GM21423 (cell line): ENCODE results near the gene CTU2.

Experiments used
- ATAC-seq: cut with Tn5 transposase; IDR thresholded peaks from one replicate; pipeline ENCODE4 v1.9.1; 2021; ENCODE audit warnings: mild to moderate bottlenecking, moderate library complexity; ENCODE audit not compliant: unreplicated experiment

Gene CTU2

GRCh38 chr16:88696441-88696840 lies 9.9 kb upstream of the CTU2 start:
- no peak for ATAC-seq

- no peak for ATAC-seq
Observed at GRCh38 chr16:88697116-88697830, 9.0 kb upstream of the CTU2 start.

DNA sequence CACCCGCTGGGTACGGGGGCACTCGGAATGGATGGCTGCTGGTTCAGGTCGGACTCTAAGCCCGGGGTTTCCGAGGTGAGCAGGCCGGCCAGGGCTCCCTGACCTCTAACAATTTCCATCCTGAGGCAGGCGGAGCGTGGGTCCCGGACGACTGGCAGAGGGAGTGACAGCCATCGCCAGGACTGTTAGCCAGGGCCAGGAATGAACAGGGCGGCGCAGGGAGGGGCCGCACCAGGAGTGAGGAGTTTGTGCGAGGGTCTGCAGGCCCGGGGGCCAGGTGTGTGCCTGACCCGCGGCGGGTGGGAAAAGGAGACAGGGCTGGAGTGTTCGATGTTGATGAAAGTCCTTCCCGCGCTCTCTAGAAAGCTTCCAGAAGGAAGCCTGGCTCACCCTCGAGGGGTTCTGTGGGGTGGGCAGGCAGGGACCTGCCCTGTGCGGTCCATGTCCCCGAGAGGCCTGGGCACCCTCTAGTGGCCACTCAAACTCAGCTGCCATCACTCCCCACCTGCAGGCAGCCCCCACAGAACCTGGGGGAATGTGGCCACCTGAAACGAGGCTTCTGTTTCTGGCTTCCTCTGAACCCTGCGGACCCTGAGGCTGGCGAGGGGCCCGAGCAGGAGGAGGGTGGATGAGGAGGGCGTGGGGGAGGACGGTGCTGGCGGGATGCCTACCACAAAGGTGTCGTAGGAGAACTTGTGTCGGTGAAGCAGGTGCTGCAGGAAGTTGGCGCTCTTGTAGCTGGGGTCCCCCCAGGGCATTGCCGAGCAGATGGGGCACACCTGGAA lies 8.3 kb upstream of the CTU2 start:
- ATAC-seq = no peak

DNA sequence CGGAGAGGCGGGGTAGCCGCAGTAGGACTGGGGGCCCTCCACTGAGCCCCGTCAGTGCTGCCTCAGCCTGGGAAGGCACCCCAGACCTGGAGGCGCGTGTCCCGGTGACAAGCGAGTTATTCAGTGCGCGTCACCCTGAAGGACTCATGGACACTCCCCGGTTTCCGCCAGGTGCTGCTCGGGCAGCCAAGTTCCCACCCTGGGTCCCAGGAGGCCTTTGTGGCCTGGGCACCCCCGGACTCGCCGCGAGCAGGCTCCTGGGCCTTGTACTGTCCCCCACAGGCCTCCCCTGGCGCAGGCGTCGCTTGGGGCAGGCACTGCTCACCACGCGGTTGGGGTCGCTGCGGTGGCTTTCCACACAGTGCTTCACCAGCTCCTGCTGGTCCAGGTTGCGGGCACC lies 7.7 kb upstream of the CTU2 start:
- ATAC-seq = no peak

DNA sequence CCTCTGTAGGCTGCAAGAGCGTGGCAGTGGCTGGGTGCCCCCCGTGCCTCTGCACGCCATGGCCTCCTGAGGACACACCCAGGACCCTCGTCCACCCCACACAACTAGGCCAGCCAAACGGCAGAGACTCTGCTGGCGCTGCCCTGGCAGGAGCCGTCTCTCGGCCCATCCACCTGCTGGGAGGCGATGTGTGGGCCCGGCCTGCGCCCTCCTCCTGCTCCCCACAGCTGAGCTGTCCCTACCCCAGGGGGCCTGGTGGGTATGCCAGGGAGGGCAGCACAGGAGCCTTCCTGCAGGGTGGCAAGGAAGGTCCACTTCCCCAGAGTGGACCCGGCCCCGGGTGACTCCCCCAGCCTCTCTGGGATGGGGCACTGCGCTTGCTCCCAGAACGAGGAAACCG lies 7.1 kb upstream of the CTU2 start:
- ATAC-seq = no peak

GRCh38 chr16:88700322-88700635 lies 6.0 kb upstream of the CTU2 start:
- no peak for ATAC-seq

DNA sequence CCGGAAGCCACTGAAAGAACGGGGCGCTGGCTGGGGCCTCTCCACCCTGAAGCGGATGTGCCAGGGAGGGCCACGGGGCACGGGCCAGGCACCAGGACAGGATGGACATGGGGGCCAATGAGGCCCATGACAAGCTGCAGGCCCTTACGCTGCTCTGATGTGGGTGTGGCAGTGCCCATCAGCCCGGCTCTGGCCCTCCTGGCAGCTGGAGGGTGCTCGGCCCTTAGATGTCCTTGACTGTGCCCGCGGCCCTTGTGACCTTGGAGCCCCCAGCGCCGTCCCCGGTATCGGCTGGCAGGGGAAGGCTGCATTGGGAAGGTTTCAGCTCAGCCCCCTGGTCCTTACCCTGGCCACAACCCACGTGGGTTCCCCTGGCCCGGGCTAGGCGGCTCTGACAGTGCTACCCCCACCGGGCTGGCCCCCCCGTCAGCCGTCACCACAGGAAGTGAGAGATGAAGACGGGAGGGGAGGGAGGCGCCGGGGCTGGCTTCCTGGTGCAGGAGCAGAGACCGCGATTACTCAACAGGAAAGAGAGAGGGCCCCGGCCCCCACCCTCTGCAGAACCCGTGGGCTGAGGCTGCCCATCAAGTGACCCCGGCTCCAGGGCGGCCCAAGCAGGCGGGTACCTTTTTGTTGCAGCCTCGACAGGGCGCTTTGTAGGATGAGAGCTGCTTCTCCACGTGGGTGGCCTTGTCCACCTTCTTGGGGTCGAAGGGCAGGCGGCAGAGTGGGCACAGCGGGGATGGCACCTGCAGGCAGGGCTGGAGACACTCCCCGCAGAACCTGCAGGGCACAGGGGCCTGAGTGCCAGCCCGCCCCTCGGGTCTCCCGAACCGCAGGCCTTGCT lies 5.4 kb upstream of the CTU2 start:
- ATAC-seq = peak; percentile 62

DNA sequence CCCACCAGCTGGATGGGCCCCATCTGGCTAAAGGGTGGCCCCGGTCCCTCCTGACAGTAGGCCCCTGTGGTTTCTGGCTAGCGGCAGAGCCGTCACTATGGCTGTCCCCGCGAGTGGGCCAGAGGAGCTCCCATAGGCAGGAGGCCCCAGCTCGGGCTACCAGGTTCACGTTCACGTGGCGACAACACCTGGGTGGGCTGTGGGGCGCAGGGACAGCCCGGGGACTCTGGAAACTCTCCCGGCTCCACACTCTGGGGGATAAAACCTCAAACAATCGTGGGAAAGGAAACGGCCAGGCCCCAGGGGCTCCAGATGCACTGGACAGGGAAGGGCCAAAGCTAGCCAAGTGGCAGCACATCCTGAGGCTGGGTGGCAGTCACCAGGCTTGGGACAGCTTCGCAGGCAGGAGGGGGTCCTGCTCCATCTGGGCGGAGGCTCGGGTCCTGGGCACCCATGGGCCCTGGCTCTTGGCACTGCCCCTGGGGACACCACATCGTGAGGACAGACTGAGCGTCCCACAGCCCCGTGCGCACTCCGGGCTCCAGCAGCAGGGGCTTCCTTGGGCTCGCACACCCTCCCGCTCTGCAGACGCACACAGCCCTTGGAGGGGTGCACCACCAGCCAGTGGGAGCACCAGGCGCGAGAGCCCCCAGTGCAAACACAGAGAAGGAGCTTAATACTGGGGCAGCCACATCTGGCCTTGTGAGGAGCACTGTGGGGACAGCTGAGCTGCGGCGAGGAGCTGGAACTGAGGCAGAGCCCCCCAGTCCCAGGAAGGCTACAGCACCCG lies 4.5 kb upstream of the CTU2 start:
- no peak for ATAC-seq

- ATAC-seq = no peak
Observed at GRCh38 chr16:88702371-88703210, 3.7 kb upstream of the CTU2 start.

DNA sequence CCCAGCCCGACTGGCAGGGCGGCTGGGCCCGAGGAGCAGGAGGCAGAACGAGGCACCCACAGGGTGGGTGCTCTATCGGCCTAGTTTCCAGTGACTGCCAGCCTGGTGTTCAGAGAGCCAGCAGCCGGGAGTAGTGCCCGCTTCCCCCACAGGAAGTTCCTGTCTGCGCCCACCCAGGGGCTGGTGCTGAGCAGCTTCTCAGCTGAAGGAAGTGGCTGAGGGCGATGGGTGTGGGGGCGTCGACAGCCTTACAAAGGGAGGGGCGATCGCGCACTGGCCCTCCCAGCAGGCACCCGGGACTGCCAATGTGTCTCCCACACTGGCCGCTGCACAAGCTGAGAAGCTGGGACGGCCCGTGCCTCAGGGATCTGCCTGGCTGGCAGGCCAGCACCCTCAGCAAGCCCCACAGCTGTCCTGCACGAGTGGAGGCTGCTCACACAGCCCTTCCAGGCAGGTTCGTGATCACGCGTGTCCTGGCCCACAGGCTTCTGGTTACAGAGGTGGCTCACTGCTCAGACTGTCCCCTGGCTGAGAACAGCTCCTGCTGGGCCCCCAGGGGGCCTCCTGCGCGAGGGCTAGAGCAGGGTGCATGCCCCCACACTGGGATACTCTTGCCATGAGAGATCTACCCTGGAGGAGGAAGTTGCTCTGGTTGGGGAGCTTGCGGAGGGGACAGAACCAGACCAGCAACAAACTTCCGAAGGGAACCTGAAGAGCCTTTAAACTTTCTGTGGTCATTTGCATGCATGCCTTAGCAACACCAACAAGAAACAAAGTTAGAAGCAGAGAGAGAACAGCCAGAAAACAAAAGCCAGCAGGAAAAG lies 2.6 kb upstream of the CTU2 start:
- no peak for ATAC-seq

- ATAC-seq = no peak
Observed at GRCh38 chr16:88705076-88705684, 1.1 kb upstream of the CTU2 start.

DNA sequence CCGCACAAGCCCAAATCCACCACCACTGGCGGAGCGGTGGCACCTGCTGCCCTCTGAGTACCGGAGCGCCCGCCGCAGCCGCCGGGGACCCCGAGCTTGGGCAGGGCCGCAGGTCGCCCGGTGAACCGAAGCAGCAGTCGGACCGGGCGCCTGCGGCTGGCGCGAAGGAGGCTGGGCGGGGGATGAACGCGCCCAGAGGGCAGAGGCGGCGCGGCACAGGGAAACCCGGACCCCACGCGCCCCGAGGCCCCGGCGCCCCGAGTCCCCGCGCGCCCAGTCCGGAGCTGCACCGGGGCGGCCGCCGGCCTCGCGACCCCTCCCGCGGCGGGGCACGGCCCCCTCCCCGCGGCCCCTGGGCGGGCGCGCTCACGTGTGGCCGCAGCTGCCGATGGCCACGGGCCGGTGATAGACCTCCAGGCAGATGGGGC lies 488 bp upstream of the CTU2 start:
- ATAC-seq = no peak

DNA sequence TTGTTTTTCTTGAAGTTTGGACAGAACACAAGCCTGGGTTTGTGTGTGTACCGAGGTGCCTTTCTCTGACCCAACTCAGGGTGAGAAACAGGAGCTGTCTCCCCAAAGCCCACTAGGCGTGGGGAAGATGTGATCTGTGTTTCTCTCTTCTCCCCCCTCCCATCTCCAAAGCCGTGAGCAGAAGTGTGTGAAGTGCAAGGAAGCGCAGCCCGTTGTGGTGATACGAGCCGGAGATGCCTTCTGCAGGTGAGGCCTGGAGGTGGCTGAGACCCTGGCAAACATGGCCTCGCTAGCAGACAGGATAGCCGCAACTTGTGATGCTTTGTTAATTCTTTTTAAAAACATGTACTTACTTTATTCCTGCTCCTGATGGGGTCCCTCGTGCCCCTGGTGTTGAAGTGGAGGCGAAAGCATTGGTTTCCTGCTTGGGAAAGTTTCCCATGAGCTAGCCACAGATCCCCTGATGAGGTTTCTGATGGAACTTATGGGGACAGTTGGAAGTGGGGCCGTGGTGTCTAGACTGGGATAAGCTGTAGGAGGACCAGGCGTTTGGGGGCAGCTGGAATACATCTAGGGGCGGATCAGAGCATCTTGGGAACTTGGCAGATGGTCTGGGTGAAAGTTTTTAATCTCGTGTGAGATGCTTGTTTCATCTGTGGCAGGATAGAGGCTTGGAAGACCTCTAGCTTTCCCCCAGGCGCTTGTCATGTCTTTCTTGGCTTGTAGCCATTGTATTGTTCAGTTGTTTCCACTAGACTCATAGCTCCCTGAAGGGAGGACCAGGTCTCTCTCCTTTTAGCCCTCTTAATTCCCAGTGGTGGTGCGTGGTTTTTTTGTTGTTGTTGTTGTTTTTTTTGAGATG lies 893 bp downstream of the CTU2 start:
- no peak for ATAC-seq

DNA sequence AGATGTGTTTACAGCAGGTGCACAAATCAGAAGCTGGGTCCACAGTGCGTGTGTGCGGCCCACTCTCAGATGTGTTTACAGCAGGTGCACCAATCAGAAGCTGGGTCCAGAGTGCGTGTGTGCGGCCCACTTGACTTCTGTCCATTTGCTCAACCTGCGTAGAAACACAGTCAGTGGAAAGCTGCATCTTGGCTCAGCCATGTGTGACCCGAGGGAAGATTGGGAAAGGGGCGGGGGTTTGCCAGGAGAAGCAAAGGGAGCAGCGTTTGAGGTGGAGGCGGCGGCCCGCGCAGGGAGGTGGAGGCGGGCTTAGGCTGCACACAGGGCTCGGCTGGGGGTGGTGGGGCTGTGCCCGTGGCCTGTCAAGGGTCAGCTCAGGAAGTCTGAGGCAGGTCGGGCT lies 4.3 kb downstream of the CTU2 start:
- no peak for ATAC-seq

GRCh38 chr16:88711750-88712340 lies 5.5 kb downstream of the CTU2 start:
- no peak for ATAC-seq

DNA sequence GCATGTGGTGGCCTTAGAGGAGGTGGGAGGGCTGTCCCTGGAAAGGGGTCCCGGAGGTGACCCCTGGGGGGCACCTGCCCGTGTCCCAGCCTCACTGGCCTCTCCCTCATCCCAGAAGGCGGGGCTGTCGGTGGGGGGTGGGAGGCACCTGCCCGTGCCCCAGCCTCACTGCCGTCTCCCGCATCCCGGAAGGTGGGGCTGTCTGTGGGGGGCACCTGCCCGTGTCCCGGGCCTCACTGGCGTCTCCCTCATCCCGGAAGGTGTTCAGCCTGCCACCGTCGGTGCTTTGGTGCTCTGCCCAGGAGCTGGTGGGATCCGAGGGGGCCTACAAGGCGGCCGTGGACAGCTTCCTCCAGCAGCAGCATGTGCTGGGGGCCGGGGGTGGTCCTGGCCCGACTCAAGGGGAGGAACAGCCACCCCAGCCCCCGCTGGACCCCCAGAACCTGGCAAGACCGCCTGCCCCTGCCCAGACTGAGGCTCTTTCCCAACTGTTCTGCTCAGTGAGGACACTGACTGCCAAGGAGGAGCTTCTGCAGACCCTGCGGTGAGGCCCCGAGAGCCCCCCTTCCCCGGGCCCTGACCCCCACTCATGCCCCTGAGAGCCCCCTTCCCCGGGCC lies 6.2 kb downstream of the CTU2 start:
- no peak for ATAC-seq

DNA sequence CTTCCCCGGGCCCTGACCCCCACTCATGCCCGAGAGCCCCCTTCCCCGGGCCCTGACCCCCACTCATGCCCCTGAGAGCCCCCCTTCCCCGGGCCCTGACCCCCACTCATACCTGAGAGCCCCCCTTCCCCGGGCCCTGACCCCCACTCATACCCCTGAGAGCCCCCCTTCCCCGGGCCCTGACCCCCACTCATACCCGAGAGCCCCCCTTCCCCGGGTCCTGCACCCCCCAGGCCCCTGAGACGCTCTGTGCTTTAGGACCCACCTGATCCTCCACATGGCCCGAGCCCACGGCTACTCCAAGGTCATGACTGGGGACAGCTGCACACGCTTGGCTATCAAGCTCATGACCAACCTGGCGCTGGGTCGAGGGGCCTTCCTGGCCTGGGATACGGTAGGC lies 6.8 kb downstream of the CTU2 start:
- ATAC-seq = no peak
